PFSK-1 (cell line): ENCODE results near the gene CARMIL3.

Experiments
- FOXP2 ChIP-seq: optimal IDR thresholded peaks from 2 replicates; pipeline ENCODE3; 2011; ENCODE audit warnings: borderline replicate concordance, control low read depth, inconsistent platforms; ENCODE audit not compliant: insufficient read depth; ENCODE audit errors: extremely low read length, extremely low read depth
- POLR2AphosphoS5 ChIP-seq: IDR thresholded peaks from 2 replicates; pipeline ENCODE4 v1.6.1; 2012; ENCODE audit warnings: low read depth, mild to moderate bottlenecking, control low read depth, low read length, moderate library complexity
- REST ChIP-seq, 2 experiments: IDR thresholded peaks; 2 replicates each; pipeline versions ENCODE4 v1.6.1 to v1.8.0; 2011 to 2012; ENCODE audit warnings: low read depth in 2 of 2, low read length in 2 of 2, control low read depth in 1 of 2, inconsistent platforms in 1 of 2, mild to moderate bottlenecking in 1 of 2, moderate library complexity in 1 of 2; ENCODE audit not compliant: insufficient read depth in 1 of 2
- SIN3A ChIP-seq: IDR thresholded peaks from 2 replicates; pipeline ENCODE4 v1.6.1; 2012; ENCODE audit warnings: mild to moderate bottlenecking, low read length, moderate library complexity, borderline replicate concordance; ENCODE audit not compliant: insufficient read depth
- TAF1 ChIP-seq: IDR thresholded peaks from 2 replicates; pipeline ENCODE4 v1.6.1; 2012; ENCODE audit warnings: low read length, control low read depth, borderline replicate concordance; ENCODE audit not compliant: insufficient read depth

Gene CARMIL3

GRCh38 chr14:24115422-24116127, 63.8 kb downstream of the CARMIL3 start:
- no peak for TF ChIP-seq REST (IDR thresholded peaks at IDR 0.05; ENCODE audit: insufficient read depth in 1 of 2, low read depth in 2 of 2, low read length in 2 of 2)
- no peak for TF ChIP-seq SIN3A

DNA sequence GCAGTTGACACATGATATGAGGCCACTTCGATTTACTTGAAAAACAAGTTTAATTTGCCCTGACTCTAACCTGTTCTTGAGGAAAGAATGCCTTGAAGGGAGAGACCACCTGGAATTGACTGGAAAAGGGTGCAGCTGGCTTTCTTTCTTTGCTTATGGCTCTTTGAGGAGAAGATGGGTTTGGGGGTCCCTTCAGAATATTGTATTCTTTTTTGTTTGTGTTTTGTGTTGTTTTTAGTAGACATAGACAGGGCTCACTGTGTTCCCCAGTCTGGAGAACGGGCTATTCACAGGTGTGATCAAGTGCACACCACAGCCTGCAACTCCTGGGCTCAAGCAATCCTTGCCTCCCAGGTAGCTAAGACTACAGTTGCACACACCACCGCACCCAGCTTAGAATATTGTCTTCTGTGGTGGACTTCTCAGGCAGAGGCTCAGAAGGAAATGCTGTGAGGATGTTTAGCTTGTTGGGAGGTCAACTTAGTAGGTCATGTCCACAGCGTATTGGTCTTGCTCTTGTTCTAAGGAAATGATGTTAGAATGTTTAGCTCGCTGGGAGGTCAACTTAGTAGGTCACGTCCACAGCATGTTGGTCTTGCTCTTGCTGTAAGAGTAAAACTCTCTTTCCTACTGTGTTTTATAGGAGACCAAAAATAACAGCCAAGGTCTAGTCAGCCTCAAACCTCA, 64.5 kb downstream of the CARMIL3 start:
- TF ChIP-seq FOXP2 (no peak), TAF1 (no peak), REST (IDR thresholded peaks at IDR 0.05; ENCODE audit: insufficient read depth in 1 of 2, low read depth in 2 of 2, low read length in 2 of 2) (no peak), POLR2AphosphoS5 (no peak), SIN3A (no peak)

DNA sequence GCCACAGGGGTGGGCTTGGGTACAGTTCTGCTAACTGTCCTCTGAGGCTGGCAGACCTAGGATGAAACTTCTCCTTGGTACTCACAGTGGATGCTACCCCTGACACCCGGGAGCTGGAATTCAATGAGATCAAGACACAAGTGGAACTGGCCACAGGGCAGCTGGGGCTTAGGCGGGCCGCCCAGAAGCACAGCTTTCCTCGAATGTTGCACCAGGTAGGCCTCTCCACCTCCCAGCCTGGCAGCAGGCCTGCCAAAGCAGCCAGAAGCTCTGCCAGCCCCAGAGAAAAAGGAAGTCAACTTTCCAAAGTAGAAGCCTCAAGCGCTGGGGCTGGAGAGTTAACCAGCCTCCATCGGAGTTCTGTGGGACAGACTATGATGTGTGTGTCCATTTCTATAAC, 65.4 kb downstream of the CARMIL3 start:
- TF ChIP-seq FOXP2 (no peak), POLR2AphosphoS5 (no peak)
